Neutrophil (primary cell): ENCODE measurements around the gene ACSM3.
"Not testable (repeated sequence)": the region's sequence is repeated elsewhere in the genome, so short reads cannot be mapped to it uniquely, and the experiment has no call there.

Experiments used
- H3K27ac ChIP-seq: fragments of 200-600 bp; sonication (generic); 2 replicates; pipeline ENCODE4 v1.5.1; 2016; ENCODE audit warnings: mild to moderate bottlenecking, moderate library complexity
- H3K27me3 ChIP-seq: fragments of 200-600 bp; sonication (generic); 2 replicates; pipeline ENCODE4 v1.6.0; 2016; ENCODE audit warnings: mild to moderate bottlenecking
- H3K36me3 ChIP-seq: fragments of 200-600 bp; sonication (generic); 2 replicates; pipeline ENCODE4 v1.5.1; 2017
- H3K4me1 ChIP-seq, 2 experiments: fragments of 200-600 bp in 1 of 2; sonication (generic) in 1 of 2; 1 replicate in 1 of 2; 2 replicates in 1 of 2; pipeline versions ENCODE4 v1.5.1 to v1.6.1; 2013 to 2016; ENCODE audit warnings: low read depth in 1 of 2, low read length in 1 of 2, mild to moderate bottlenecking in 1 of 2, moderate library complexity in 1 of 2; ENCODE audit not compliant: control insufficient read depth in 1 of 2, insufficient read depth in 1 of 2
- H3K4me3 ChIP-seq, 2 experiments: fragments of 200-600 bp in 1 of 2; sonication (generic) in 1 of 2; 1 replicate in 1 of 2; 2 replicates in 1 of 2; pipeline ENCODE4 v1.5.1; 2013 to 2016; ENCODE audit warnings: low read depth in 1 of 2, low read length in 1 of 2, mild to moderate bottlenecking in 1 of 2, moderate library complexity in 1 of 2
- H3K9me3 ChIP-seq: fragments of 200-600 bp; sonication (generic); 2 replicates; pipeline ENCODE4 v1.5.1; 2016
- CTCF ChIP-seq: fragments of 200-600 bp; sonication (generic); IDR thresholded peaks from 2 replicates; pipeline ENCODE4 v1.5.1; 2016; ENCODE audit warnings: antibody characterized with exemption

The ACSM3 gene

GRCh38 chr16:20798364-20798763, 34.5 kb downstream of the ACSM3 start:
- Histone ChIP-seq H3K4me3 (no peak overlapping the region), H3K9me3 (no peaks in the 10 kb centered on the region), H3K36me3 (peaks cover 34% of the 10 kb centered on the region), H3K27ac (no peak overlapping the region), H3K4me1 (no peaks in the 10 kb centered on the region), H3K27me3 (no peaks in the 10 kb centered on the region)
- TF ChIP-seq CTCF, result no peak

- Histone ChIP-seq H3K27me3 (no peaks in the 10 kb centered on the region), H3K9me3 (no peaks in the 10 kb centered on the region), H3K4me1 (no peaks in the 10 kb centered on the region), H3K27ac (no peak overlapping the region), H3K36me3 (peaks cover 34% of the 10 kb centered on the region), H3K4me3 (no peak overlapping the region)
- no peak for TF ChIP-seq CTCF
These were observed 35.8 kb downstream of the ACSM3 start for GRCh38 chr16:20799599-20799998.

- no peak overlapping the region for H3K27ac ChIP-seq
- no peaks in the 10 kb centered on the region for H3K27me3 ChIP-seq
- peaks cover 14% of the 10 kb centered on the region in 2 experiments for H3K4me1 ChIP-seq
- H3K36me3 ChIP-seq, result peaks cover 25% of the 10 kb centered on the region
- TF ChIP-seq CTCF, result no peak
- no peak overlapping the region for H3K4me3 ChIP-seq
- H3K9me3 ChIP-seq, result no peaks in the 10 kb centered on the region
These were observed 37.5 kb downstream of the ACSM3 start for GRCh38 chr16:20801278-20801677.

GRCh38 chr16:20803192-20803560, 39.4 kb downstream of the ACSM3 start:
- no peaks in the 10 kb centered on the region for H3K9me3 ChIP-seq
- TF ChIP-seq CTCF, result no peak
- H3K4me1 ChIP-seq, result peaks cover 24 to 26% of the 10 kb centered on the region in 2 experiments
- H3K4me3 ChIP-seq, result no peak overlapping the region
- no peak overlapping the region for H3K27ac ChIP-seq
- H3K36me3 ChIP-seq, result peaks cover 9% of the 10 kb centered on the region
- H3K27me3 ChIP-seq, result no peaks in the 10 kb centered on the region

GRCh38 chr16:20803561-20804214, 39.9 kb downstream of the ACSM3 start:
- Histone ChIP-seq H3K9me3 (no peaks in the 10 kb centered on the region), H3K27ac (no peak overlapping the region), H3K36me3 (peaks cover 4% of the 10 kb centered on the region), H3K27me3 (no peaks in the 10 kb centered on the region), H3K4me3 (no peak overlapping the region), H3K4me1 (peaks cover 24 to 26% of the 10 kb centered on the region in 2 experiments)
- TF ChIP-seq CTCF, result no peak

- H3K36me3 ChIP-seq, H3K27me3 ChIP-seq, H3K9me3 ChIP-seq: not testable (repeated sequence)
- peak overlapping the region; percentile 83 for H3K27ac ChIP-seq
- H3K4me1 ChIP-seq, result peaks cover 24 to 26% of the 10 kb centered on the region in 2 experiments
- peak overlapping the region; percentile 64 to 79 for H3K4me3 ChIP-seq
These were observed 41.9 kb downstream of the ACSM3 start for GRCh38 chr16:20805684-20806167.
